Astrocyte of the cerebellum (primary cell): Measurements from ENCODE around the gene EIF4G3.
A peak's percentile ranks its signal among the peaks of the same experiment; 100 is the strongest.

Experiments used
- DNase-seq: peaks from one replicate; pipeline ENCODE4 v3.0.0-alpha.2; 2011; ENCODE audit warnings: low read depth
- H3K4me3 ChIP-seq: 2 replicates; pipeline ENCODE4 v1.5.1; 2011; ENCODE audit warnings: mild to moderate bottlenecking, low read depth, low read length, moderate library complexity
- in situ Hi-C: cut with HindIII; loops from 2 replicates; pipeline ENCODE4 v1.10.0; 2017; ENCODE audit warnings: low sequenced_read_pairs
- TF ChIP-seq, protein P1 (sequence below): IDR thresholded peaks from 2 replicates; pipeline ENCODE4 v1.5.1; 2012; ENCODE audit warnings: low read length, low read depth, moderate library complexity, mild to moderate bottlenecking; ENCODE audit errors: missing control alignments

The EIF4G3 gene, protein sequence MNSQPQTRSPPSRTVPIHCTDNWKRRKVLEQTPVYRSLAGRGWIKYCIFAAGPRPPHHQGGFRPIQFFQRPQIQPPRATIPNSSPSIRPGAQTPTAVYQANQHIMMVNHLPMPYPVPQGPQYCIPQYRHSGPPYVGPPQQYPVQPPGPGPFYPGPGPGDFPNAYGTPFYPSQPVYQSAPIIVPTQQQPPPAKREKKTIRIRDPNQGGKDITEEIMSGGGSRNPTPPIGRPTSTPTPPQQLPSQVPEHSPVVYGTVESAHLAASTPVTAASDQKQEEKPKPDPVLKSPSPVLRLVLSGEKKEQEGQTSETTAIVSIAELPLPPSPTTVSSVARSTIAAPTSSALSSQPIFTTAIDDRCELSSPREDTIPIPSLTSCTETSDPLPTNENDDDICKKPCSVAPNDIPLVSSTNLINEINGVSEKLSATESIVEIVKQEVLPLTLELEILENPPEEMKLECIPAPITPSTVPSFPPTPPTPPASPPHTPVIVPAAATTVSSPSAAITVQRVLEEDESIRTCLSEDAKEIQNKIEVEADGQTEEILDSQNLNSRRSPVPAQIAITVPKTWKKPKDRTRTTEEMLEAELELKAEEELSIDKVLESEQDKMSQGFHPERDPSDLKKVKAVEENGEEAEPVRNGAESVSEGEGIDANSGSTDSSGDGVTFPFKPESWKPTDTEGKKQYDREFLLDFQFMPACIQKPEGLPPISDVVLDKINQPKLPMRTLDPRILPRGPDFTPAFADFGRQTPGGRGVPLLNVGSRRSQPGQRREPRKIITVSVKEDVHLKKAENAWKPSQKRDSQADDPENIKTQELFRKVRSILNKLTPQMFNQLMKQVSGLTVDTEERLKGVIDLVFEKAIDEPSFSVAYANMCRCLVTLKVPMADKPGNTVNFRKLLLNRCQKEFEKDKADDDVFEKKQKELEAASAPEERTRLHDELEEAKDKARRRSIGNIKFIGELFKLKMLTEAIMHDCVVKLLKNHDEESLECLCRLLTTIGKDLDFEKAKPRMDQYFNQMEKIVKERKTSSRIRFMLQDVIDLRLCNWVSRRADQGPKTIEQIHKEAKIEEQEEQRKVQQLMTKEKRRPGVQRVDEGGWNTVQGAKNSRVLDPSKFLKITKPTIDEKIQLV (N-terminal part only)

DNA sequence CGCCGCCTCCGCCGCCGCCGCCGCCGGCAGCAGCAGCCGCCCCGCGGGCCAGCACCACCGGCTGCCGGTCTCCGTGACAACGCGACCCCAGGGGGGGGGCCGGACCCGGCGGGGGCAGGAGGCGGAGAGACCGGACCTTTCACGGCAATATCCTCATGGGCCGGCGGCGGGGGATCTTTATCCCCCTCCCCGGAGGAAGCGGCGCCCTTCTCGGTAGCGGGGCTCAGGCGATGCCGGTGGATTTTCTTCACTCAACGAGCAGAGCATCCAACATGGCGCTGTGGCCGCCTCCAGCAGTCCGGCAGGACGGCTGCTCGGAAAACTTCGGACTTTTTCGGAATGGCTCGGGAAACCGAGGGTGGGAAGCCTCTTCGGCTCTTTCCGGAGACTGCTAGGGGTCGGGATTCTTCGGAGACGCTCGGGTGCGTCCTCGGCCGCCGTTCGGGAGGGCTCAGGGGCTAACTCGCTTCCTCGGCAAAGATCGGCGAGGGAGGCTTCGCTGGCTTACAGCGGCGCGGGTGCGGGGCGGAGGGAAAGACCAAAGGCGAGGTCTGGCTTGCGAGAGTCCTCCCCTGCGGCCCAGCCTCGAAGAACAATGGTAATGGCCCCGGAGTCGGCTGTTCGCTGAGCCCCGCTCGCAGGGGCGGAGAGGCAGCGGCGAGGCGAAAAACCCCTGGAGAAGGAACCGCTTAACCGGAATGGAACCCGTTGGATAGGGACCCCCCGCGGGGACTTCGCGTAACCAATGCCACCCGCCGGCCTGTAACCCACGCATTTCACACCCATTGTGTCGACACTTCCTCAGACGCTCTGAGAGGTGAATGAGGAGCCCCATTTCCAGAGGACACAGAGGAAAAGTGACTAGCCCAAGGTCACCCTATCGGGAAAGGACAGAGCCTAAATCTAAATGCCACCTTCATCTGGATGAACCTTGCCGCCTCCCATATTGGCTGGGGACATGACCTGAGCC, at the start of gene EIF4G3:
Gene EIF4G3, minus strand, starts transcription at position 312 of the 970 bp plus-strand sequence. CDS start 174,155 bp downstream, outside the sequence.
- TF ChIP-seq, protein P1, sequence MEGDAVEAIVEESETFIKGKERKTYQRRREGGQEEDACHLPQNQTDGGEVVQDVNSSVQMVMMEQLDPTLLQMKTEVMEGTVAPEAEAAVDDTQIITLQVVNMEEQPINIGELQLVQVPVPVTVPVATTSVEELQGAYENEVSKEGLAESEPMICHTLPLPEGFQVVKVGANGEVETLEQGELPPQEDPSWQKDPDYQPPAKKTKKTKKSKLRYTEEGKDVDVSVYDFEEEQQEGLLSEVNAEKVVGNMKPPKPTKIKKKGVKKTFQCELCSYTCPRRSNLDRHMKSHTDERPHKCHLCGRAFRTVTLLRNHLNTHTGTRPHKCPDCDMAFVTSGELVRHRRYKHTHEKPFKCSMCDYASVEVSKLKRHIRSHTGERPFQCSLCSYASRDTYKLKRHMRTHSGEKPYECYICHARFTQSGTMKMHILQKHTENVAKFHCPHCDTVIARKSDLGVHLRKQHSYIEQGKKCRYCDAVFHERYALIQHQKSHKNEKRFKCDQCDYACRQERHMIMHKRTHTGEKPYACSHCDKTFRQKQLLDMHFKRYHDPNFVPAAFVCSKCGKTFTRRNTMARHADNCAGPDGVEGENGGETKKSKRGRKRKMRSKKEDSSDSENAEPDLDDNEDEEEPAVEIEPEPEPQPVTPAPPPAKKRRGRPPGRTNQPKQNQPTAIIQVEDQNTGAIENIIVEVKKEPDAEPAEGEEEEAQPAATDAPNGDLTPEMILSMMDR, result no peak
- in situ Hi-C loops, result no loop called here
- peak within 1 kb of the TSS; percentile 99 for H3K4me3 ChIP-seq
- peak; percentile 94 for DNase-seq

DNA sequence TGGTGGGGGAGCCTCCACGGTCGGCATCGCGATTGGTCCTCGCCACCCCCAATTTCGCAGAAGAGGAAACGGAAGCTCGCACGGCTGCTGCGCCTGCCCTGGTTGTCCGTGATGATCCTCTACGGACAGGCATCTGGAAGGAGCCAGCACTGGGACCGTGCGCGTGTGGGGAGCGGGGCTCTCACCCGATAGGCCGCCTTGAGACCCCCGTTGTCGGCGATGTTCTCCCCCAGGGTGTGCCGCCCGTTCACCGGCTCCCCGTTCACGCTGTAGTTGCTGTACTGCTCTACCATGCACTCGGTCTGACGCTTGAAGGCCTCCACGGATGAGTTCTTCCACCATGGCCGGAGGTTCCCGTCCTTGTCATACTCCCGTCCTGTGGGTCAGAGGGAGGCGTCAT, 48.4 kb upstream of the EIF4G3 start:
- no peak overlapping the region for H3K4me3 ChIP-seq
- in situ Hi-C loops, result no loop called here

DNA sequence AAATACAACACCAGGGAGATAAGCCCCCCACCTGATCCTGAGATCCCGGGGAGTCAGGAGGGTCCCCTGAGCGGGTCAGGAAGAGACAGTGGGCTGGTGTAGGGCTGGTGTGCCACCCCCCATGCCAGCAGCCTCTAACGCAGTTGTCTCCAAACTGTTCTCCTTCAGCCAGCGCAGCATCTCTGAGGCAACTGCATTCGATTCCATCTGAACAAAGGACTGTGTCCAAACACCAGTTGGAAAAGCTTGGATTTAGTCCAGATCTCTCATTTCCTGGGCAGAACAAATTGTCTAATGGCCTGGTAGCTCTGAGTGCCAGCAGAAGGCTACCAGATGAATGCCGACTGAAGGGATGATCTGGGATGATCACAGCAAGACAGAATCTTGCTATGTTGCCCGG, 44.1 kb upstream of the EIF4G3 start:
- no peak overlapping the region for H3K4me3 ChIP-seq
- no peak for DNase-seq
- in situ Hi-C loops, result no loop called here
- TF ChIP-seq, protein P1, result no peak

More for the DNA sequence above, 48.4 kb upstream of the EIF4G3 start:
- no peak for DNase-seq
- TF ChIP-seq, protein P1, result no peak

DNA sequence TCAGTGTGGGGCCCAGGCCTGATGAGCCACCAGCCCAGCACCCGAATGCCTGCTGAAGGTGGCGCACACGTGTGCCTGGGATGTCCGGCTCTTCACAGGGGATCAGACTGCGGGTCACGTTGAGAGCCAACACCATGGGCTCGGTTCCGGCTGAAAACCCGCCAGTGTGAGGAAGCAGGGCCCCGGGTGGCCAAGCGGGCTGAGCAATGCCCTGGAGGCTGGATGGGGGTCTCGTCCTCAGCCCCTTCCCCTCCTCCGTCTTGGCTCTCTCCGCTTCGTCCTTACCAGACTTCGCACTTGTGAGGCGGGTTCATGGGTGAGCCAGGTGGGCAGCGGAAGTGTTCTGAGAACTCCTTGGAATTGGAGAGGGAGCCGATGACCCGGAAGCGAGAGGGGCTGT, 43.0 kb upstream of the EIF4G3 start:
- TF ChIP-seq, protein P1, result no peak
- DNase-seq, result no peak
- in situ Hi-C loops, result no loop called here
- H3K4me3 ChIP-seq, result no peak overlapping the region

DNA sequence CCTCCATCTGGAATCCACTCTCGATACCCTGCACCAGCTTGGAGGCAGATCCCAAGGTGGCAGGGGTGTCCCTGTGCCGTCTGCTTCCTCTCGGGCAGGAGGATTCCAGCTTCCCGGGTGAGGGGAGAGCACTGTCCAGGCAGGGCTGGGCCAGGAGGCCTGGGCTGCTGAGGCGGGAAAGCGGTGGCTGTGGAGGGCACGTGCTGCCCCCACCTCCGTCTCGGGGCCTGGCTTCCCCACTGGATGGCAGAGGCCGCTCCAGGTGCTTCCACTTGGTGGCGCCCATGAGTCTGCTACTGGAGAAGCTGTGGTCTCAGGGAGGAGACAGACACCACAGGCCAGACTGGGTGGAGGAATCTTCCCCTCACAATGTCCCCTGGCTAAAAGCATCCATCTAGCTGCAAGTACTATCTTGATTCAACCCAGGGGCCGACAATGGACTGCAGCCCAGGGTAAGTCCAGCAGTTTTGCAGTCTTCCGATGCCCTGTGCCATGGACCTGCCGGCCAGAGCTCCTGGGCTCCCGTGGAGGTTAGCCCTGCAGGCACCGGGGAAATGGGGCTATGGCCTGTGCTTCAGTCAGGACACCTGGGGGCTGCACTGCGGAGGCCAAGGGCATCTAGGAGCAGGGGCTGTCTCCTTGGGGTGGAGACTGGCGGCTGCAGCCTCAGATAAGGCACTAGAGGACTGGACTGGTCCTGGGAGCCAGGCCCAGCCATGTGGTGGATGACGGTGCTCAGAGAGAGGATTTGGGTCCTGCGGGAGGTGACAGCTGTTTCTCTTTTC, 41.3 kb upstream of the EIF4G3 start:
- TF ChIP-seq, protein P1, result peak; percentile 58
- H3K4me3 ChIP-seq, result no peak overlapping the region
- DNase-seq, result no peak
- in situ Hi-C loops, result no loop called here
